ENCODE results near the gene MATN1. TPM values are rescaled to one million over a fixed set of nuclear protein-coding genes. Genes with fewer than 3 reads are reported as not detected.

The MATN1 gene
- total and polyA plus RNA-seq, 2 experiments from 2014 or later: 0.32 TPM; not detected in 1

DNA sequence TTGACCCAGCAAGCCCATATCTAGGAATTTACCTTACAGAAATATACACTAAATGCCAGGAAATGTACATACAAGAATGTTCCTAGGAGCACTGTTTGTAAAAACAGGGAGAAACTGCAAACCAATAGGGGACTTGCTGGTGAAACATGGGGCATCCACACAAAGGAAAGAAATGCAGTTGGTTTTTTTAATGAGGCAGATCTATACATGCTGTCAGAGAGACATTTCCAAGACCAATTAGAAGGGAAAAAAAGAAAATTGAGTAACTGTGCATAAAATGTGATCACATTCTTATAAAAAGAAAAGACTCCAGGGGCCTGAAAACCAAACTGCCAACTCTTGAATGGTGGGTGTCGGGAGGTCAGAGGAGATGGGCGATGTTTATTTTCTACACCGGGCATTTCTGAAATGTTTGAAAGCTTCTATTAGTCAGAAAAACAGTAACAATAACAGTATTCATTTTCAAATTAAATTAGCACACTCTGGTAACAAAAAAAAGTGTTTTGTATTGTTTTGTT, 56.6 kb downstream of the MATN1 start:
- Histone ChIP-seq H3K27ac (no peak overlapping the region), H3K9me2 (ENCODE audit: insufficient read depth) (no peaks in the 10 kb centered on the region), H3K36me3 (ENCODE audit: low read depth) (no peaks in the 10 kb centered on the region), H3K79me2 (ENCODE audit: insufficient read depth) (no peaks in the 10 kb centered on the region), H3K4me3 (no peak overlapping the region), H3K9ac (no peak overlapping the region), H3K4me2 (ENCODE audit: unreplicated experiment) (no peak overlapping the region), H3F3A (ENCODE audit: insufficient read depth) (peaks cover 15% of the 10 kb centered on the region), H3K4me1 (ENCODE audit: insufficient read depth) (peaks cover 37% of the 10 kb centered on the region), H3K9me3 (ENCODE audit: low read depth) (no peaks in the 10 kb centered on the region), H2AFZ (no peak overlapping the region), H4K20me1 (ENCODE audit: insufficient read depth) (no peaks in the 10 kb centered on the region), H3K27me3 (replicated peaks; ENCODE audit: insufficient read depth) (no peaks in the 10 kb centered on the region; the same call in 1 of the 2 replicates)
- in situ Hi-C loops (cut with MboI): no loop called here
- no peak for DNase-seq
- TF ChIP-seq EZH2phosphoT487 (IDR thresholded peaks at IDR 0.05; ENCODE audit: insufficient read depth, low read depth) (no peak), EZH2 (IDR thresholded peaks at IDR 0.05; ENCODE audit: insufficient read depth, poor library complexity, severe bottlenecking) (no peak)
- 67 to 83% methylated on average over 3 of the region's 3 CpGs for WGBS, 2 experiments (ENCODE audit: low coverage in 1 of 2, low lambda C conversion rate in 2 of 2, missing lambda C conversion rate in 2 of 2)

DNA sequence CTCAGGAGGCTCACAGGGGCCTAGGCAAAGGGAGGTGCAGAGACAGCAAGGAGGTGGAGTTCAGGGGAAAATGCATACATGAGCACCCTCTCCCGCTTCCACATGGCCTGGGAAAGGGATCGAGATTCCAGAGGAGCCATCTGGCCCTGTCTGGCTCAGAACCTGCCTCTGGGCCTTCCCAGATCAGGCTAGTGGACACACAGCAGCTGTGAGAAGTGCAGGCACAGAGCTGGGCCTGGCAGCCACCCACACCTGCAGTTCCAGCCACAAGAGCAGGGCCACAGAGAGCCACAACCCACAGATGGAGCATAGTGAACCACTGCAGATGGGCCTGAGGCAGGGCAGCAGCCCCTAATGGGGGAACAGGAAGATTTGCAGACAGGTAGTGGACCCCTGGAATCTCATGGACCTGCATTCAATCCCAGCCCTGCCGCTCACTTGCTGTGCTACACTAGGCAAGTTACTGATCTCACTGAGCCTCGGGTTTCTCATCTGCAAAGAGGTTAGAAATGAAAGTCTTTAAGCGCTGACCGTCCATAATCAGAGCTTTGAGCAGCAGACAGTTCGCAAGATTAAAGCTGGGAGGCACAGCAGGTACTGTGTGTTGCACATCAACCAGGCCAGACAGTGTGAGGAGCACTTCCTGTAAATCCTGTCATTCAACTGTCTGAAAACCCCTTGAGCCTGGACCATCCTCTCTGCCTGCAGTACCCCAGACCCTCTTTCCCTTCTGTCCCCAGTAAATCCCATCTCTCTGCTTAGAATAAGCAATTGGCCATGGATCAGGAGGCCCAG, 58.0 kb downstream of the MATN1 start:
- no peak overlapping the region for H3K4me3 ChIP-seq
- in situ Hi-C loops (cut with MboI): no loop called here
- no peaks in the 10 kb centered on the region for H4K20me1 ChIP-seq (ENCODE audit: insufficient read depth)
- H3K9me3 ChIP-seq (ENCODE audit: low read depth): no peaks in the 10 kb centered on the region
- H3F3A ChIP-seq (ENCODE audit: insufficient read depth): peaks cover 15% of the 10 kb centered on the region
- no peaks in the 10 kb centered on the region for H3K9me2 ChIP-seq (ENCODE audit: insufficient read depth)
- no peak for DNase-seq
- no peak overlapping the region for H3K9ac ChIP-seq
- H3K4me2 ChIP-seq (ENCODE audit: unreplicated experiment): no peak overlapping the region
- no peaks in the 10 kb centered on the region; the same call in 1 of the 2 replicates for H3K27me3 ChIP-seq (replicated peaks; ENCODE audit: insufficient read depth)
- peaks cover 29% of the 10 kb centered on the region for H3K4me1 ChIP-seq (ENCODE audit: insufficient read depth)
- no peaks in the 10 kb centered on the region for H3K79me2 ChIP-seq (ENCODE audit: insufficient read depth)
- H3K36me3 ChIP-seq (ENCODE audit: low read depth): no peaks in the 10 kb centered on the region
- no peak for TF ChIP-seq EZH2phosphoT487 (IDR thresholded peaks at IDR 0.05; ENCODE audit: insufficient read depth, low read depth)
- H2AFZ ChIP-seq: no peak overlapping the region
- H3K27ac ChIP-seq: no peak overlapping the region
- 78 to 80% methylated on average over 7 of the region's 7 CpGs for WGBS, 2 experiments (ENCODE audit: low coverage in 1 of 2, low lambda C conversion rate in 2 of 2, missing lambda C conversion rate in 2 of 2)

DNA sequence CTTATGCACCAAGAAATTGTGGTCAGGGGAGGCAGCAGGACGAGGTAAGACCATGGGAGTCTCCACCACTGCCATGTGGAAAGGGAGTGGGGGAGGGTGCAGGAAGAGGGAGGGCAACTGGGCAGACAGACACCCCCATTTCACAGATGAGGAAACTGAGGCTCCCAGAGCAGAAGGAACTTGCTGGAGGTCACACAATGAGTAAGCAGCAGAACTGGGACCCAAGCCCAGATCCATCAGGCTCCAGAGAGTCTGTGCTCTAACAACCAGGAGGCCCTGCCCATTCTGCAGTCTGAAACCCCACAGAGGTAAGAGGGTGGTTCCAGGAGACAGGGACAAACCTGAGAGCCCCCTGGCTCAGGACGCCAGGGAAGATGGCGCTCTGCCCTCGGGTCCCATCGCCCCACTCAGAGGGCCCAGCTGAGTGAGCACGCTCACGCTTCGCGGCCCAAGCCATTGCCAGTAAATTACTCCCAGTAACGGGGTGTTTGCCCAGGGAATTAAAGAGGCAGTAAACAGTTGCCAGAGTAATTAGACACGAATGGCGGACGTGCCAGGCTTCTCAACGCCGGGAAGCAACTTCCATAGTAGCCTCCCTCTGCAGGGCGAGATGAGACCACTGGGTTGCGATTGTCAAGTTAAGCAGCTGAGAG, 59.2 kb downstream of the MATN1 start:
- Histone ChIP-seq H3K9me3 (ENCODE audit: low read depth) (no peaks in the 10 kb centered on the region), H3F3A (ENCODE audit: insufficient read depth) (peaks cover 7% of the 10 kb centered on the region), H2AFZ (no peak overlapping the region), H3K27me3 (replicated peaks; ENCODE audit: insufficient read depth) (no peaks in the 10 kb centered on the region; the same call in 1 of the 2 replicates), H3K4me1 (ENCODE audit: insufficient read depth) (peaks cover 17% of the 10 kb centered on the region), H3K4me2 (ENCODE audit: unreplicated experiment) (no peak overlapping the region), H4K20me1 (ENCODE audit: insufficient read depth) (no peaks in the 10 kb centered on the region), H3K36me3 (ENCODE audit: low read depth) (no peaks in the 10 kb centered on the region), H3K79me2 (ENCODE audit: insufficient read depth) (no peaks in the 10 kb centered on the region), H3K9ac (no peak overlapping the region), H3K9me2 (ENCODE audit: insufficient read depth) (no peaks in the 10 kb centered on the region), H3K27ac (no peak overlapping the region), H3K4me3 (no peak overlapping the region)
- TF ChIP-seq EZH2 (IDR thresholded peaks at IDR 0.05; ENCODE audit: insufficient read depth, poor library complexity, severe bottlenecking) (no peak), EZH2phosphoT487 (IDR thresholded peaks at IDR 0.05; ENCODE audit: insufficient read depth, low read depth) (no peak)
- WGBS, 2 experiments (ENCODE audit: low coverage in 1 of 2, low lambda C conversion rate in 2 of 2, missing lambda C conversion rate in 2 of 2): 38 to 44% methylated on average over 17 of the region's 17 CpGs
- in situ Hi-C loops (cut with MboI): no loop called here
- DNase-seq: peak; percentile 47

DNA sequence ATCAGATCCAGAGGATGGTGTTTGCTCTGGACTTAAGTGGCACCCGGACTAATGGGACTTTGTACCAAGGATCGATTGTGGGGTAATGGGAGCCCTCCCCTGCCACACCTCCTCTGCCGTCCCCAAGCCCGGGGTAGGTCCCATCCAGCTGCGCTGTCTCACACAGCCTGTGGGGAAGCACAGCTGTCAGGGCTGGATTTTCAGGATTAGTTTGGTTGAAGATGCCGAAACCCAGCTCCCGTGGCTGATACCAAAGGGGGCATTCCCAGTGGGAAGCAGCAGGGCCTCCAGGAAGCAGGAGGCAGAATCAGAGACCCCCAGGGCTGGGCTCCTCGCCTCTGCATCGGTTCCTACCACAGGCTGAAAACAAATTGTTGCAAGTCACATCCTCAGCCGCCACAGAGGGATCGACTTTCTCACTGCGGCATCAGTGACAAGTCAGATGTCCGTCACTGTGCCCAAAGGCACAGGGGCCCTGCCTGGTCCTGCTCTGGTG, 59.7 kb downstream of the MATN1 start:
- no peak overlapping the region for H3K27ac ChIP-seq
- no peak for TF ChIP-seq EZH2 (IDR thresholded peaks at IDR 0.05; ENCODE audit: insufficient read depth, poor library complexity, severe bottlenecking)
- H3K9me3 ChIP-seq (ENCODE audit: low read depth): no peaks in the 10 kb centered on the region
- H3F3A ChIP-seq (ENCODE audit: insufficient read depth): peaks cover 7% of the 10 kb centered on the region
- no peaks in the 10 kb centered on the region for H3K36me3 ChIP-seq (ENCODE audit: low read depth)
- H3K9me2 ChIP-seq (ENCODE audit: insufficient read depth): no peaks in the 10 kb centered on the region
- no peak overlapping the region for H2AFZ ChIP-seq
- in situ Hi-C loops (cut with MboI): no loop called here
- no peak overlapping the region for H3K4me3 ChIP-seq
- DNase-seq: no peak
- 47 to 50% methylated on average over 13 of the region's 13 CpGs for WGBS, 2 experiments (ENCODE audit: low coverage in 1 of 2, low lambda C conversion rate in 2 of 2, missing lambda C conversion rate in 2 of 2)
- no peak overlapping the region for H3K4me2 ChIP-seq (ENCODE audit: unreplicated experiment)
- H3K27me3 ChIP-seq (replicated peaks; ENCODE audit: insufficient read depth): no peaks in the 10 kb centered on the region; the same call in 1 of the 2 replicates
- peaks cover 11% of the 10 kb centered on the region for H3K4me1 ChIP-seq (ENCODE audit: insufficient read depth)
- H4K20me1 ChIP-seq (ENCODE audit: insufficient read depth): no peaks in the 10 kb centered on the region
- no peaks in the 10 kb centered on the region for H3K79me2 ChIP-seq (ENCODE audit: insufficient read depth)
- H3K9ac ChIP-seq: no peak overlapping the region
